HG03060 (cell line): ENCODE results near the gene LSM7.

Experiments used
- ATAC-seq: cut with Tn5 transposase; IDR thresholded peaks from one replicate; pipeline ENCODE4 v1.9.1; 2021; ENCODE audit warnings: low read depth, moderate number of reproducible peaks; ENCODE audit not compliant: unreplicated experiment

LSM7 gene

DNA sequence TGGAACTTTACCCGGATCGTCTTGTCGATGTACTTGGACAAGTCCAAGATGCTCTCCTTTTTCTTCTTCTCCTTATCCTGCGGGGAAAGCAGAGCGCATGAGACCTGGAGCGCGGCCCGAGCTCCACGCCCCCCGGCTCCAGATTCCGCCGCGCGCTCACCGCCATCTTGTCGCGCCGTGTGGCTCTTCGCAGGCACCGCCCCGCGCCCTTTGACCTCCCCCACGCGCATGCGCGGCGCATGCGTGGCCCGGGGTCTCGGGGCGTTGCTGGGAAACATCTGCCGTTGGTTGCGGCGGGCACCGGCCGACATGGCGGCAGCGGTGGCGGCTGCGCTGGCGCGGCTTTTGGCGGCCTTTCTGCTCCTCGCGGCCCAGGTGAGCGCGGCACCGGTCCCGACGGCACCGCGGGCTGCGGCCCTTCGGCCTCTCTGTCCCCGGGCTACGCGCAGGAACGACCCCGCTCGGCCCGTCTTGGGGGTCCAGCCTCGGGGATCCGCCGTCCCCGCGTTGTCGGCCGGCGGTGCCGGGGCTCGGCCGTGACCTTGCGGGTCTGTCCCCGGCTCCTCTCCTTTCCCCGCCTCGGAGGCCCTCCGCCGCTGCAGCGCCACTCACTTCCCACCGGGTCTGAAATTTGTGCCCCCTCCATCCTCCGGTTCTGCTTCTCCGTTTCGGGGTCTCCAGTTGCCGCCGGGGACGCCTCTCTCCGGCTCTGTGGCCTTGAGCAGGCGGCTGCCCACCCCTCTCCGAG lies at the start of gene LSM7, which contains the start of gene SPPL2B:
LSM7 (minus strand) TSS at position 186 of the 748 bp plus-strand sequence; CDS start at position 166, 20 bp downstream.
SPPL2B (plus strand) TSS at position 284 of the 748 bp plus-strand sequence; CDS start at position 310, 26 bp downstream.
- ATAC-seq = no peak

DNA sequence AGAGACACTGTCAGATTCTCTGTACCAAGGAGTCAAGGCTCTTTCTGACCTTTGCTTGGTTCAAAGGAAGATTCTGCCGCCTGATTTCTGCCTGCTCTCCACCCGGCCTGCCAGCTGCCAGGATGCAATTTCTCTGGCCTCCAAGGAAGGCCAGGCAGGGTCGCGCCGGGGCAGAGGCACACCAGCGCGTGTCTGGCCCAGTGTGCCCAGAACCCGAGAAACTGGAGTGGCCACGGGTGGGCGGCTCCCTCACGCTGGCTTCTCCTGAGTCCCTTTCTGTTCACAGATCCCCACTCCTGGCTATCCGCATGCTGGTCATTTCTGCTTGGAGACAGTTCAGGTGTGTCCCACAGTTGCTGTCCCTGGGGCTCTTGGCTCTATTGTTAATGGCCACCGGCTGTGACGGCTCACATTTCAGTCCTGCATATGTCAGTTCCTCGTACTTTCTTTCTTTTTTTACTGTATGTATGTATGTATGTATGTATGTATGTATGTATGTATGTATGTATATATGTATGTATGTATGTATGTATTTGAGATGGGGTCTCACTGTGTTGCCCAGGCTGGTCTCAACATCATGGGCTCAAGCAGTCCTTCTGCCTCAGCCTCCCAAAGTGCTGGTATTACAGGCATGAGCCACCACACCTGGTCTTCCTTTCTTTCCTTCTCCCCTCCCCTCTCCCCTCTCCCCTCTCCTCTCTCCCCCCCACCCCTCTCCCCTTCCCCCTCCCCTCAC lies 48.6 kb upstream of the LSM7 start:
- no peak for ATAC-seq

DNA sequence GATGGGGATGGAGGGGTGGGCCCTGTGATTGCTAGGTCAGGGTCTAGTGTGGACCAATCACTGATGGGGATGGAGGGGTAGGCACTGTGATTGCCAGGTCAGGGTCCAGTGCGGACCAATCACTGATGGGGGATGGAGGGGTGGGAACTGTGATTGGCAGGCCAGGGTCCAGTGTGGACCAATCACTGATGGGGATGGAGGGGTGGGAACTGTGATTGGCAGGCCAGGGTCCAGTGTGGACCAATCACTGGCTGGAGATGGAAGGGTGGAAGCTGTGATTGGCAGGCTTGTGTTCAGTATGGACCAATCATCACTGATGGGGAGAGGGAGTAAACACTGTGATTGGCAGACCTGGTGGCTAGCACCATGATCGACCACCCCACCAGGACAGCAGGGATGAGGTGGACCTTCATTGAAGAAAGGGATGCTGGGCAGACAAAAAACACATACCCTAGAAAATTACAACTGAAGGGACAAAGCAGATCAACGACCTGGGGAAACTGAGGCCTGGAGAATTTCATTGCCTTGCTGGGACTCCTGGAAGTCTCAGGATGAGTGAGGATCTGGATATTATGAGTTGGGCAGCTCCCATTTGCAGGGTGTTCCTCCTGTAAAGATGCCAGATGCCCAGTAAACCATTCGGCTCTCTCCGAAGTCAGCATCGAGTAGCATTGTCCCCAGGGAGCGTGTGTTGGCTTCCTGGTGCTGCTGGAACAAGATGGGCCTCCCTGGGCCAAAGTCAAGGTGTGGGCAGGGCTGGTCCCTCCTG lies 47.2 kb upstream of the LSM7 start:
- no peak for ATAC-seq

DNA sequence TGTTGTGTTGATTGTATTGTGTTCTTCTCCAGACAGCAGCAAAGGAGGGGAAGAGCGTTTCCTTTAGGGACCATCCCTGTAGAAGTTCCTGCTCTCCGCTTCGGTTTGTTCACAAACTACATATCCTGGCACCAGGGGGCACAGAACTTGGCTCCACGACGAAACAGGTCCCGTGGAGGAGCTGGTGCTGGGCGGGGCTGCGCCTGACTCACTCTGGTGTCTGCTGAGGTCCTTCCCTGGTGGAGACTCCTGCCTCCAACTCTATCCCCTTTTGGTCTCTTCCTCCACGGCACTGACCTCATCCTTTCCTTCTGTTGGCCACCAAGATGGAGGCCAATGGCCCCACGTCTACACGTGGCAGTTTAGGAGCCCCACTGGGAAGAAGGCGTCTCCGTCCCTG lies 46.4 kb upstream of the LSM7 start:
- no peak for ATAC-seq

DNA sequence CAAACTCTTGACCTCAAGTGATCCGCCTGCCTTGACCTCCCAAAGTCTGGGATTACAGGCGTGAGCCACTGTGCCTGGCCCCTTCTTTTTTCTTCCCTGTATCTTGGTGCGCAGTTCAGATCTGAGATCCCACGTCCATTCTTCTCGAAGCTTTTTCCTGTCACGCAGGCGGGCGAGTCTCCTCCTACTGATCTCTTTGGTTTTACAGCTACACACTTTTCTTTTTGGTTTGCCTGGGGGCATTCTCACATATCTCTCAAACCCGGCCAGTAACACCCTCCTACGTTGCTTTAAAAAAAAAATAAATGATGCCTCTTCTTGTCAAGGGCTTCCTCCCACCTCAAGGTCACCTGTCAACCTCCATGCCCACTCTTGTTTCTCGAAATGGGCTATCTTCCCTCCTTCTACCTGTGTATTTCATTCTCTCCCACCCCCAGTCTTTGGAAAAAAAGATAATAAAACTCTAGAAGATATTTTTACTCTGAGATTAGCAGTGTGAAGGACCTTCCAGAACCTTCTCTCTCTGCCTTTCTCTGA lies 43.8 kb upstream of the LSM7 start:
- ATAC-seq = no peak

DNA sequence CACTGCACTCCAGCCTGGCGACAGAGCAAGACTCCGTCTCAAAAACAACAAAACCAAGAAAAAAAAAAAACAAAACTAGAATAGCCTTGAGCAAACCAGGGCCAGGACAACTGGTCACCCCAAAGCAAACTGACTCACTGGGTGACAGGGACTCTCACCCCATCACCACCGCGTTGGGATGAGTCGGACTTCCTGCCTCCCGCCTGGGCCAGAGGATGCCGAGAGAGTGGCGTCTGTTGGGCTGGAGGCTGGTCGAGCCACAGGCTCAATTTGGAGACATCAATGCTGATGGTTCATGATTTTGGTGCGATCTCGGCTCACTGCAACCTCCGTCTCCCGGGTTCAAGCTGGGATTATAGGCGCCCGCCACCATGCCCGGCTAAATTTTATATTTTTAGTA lies 43.3 kb upstream of the LSM7 start:
- ATAC-seq = no peak

DNA sequence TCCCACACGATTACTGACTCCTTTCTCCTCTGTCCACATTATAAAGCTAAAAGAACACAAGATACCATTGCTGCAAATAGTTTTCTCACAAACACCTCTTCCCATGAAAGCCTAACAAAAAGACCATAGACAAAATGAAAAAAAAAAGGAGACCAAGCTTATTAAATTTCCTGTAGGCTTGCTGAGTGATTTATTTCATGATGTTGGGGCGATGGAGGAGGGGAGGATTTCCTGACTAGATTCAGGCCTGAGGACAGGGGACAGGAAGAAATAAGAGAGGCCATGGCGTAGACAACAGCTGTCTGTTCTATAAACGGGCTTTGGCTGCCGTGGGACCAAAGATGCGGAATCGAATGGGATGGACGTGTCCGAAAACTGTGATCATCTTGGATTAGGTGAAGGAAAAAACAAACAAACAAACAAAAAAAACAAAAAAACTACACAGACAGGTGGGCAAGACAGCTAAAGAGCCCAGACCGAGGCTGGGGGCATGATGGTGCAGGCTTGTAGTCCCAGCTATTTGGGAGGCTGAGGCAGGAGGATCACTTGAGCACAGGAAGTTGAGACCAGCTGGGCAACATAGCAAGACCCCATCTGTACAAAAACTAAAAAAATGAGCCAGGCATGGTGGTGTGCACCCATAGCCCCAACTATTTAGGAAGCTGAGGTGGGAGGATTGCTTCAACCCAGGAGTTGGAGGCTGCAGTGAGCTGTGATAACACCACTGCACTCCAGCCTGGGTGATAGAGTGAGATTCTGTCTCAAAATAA lies 37.0 kb upstream of the LSM7 start:
- ATAC-seq = no peak

DNA sequence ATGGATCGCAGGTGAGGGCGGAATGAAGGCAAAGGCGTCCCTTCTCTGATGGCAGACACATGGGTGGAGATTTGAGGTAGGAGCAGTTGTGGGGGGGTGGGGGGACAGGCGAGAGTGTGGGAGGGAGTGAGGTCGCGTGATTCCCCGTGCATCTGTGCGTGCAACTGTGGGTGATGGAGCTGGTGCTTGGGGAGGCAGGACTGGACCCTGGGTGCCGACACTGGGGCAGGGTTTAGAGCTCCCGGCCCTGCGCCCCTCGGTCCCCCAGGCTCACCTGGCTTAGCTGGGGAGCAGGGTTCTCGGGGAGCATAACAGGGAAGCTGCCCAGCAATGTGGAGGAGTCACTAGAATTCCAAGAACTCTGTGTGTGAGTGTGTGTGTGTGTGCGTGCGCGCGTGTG lies 35.0 kb upstream of the LSM7 start:
- ATAC-seq = no peak

DNA sequence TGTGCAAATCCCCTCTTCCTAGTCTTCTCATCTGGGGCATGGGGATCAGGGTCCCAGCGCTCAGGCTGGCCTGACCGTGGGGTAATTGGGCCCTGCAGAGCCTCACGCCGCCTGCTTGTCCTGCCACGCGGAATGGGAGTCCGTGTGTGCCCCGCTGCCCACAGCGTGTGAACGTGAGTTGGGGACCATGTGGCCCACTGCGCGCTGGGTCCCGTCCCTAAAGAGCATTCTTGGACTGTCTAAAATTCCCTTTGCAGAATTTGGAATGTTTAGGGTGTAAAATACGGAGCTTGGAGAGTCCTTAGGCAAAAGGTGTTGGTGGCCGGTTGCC lies 34.5 kb upstream of the LSM7 start:
- ATAC-seq = no peak

DNA sequence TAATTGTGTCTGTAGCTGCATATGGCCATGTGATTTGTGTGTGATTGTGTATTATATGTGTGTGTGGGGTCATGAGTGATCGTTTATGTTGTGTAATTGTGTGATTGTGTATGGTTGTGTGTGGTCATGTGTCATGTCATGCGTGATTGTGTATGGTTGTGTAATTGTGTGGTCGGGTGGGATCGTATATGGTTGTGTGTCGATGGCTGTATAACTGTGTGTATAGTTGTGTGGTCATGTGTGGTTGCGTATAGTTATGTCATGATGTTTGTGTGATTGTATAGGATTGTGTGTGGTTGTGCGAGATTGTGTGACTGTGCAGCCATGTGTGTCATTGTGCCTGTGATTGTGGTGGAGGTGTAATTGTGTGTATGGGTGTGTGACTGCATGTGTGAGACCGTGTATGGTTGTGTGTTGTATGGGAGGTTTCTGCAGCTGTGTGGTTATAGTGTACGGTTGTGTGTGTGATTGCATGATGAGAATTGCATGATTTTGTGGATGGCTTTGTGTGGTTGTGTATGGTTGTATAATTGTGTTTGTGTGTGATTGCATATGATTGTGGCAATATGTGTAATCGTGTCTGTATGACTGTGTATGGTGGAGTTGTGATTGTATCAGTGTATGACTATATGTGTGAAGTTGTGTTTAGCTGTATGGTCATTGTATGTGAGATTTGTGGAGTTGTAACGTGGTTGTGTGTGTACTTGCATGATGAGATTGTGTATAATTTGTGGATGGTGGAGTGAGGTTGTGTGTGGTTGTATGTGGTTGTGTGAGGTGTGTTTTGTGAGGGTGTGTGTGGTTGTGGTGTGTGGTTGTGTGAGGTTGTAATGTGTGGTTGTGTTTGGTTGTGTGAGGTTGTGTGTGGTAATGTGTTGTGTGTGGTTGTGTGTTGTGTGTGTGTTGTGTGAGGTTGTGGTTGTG lies 33.9 kb upstream of the LSM7 start:
- ATAC-seq = no peak

DNA sequence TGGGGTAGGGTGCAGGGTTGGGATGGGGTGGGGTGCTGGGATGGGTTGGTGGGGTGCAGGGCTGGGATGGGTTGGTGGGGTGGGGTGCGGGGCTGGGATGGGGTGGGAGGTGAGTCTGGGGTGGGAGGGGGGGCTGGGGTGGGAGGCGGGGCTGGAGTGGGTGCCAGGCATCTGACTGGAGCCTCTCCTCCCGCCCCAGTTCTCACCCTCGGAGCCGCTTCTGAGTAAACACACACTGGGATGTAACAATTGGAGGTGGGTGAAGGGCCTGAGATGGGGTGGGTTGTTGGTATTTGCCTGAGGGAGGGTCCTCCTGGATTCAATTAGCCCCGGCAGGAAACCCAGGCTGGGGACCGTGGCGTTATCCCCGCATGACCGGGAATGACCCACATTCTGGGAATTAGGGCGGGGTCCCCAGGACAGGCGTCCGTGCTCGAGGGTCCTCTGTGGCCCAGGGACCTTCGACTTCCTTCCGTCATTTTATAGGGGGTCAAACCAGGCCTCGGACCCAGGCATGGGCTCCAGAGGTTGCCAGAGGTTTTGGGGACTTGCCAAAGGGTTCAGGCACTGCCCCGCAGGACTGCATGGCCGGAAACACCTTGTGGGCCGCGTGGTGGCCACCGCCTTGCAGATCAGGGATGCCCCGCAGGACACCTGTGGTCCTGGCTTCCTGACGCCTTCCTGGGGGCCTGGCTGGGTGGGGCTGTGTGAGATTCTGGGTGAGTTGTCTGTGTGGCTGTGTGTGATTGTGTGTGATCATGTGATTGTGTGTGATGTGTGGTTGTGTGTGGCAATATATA lies 33.1 kb upstream of the LSM7 start:
- ATAC-seq = no peak

DNA sequence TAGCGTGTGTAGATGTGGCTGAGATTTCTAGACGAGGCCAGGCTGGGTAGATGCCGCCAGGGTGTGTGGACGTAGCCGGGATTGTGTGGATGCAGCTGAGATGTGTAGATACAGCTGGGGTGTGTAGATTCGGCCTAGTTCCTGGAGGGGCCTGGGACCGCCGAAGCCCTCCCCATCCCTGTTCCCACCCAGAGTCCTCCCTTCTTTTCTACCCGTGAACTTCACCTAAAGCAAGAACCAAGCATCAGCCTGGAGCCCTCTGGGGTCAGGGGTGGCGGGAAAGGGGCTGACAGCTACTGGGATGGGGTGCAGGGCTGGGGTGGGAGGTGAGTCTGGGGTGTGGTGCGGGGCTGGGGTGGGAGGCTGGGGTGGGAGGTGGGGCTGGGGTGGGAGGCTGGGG lies 32.4 kb upstream of the LSM7 start:
- ATAC-seq = no peak

DNA sequence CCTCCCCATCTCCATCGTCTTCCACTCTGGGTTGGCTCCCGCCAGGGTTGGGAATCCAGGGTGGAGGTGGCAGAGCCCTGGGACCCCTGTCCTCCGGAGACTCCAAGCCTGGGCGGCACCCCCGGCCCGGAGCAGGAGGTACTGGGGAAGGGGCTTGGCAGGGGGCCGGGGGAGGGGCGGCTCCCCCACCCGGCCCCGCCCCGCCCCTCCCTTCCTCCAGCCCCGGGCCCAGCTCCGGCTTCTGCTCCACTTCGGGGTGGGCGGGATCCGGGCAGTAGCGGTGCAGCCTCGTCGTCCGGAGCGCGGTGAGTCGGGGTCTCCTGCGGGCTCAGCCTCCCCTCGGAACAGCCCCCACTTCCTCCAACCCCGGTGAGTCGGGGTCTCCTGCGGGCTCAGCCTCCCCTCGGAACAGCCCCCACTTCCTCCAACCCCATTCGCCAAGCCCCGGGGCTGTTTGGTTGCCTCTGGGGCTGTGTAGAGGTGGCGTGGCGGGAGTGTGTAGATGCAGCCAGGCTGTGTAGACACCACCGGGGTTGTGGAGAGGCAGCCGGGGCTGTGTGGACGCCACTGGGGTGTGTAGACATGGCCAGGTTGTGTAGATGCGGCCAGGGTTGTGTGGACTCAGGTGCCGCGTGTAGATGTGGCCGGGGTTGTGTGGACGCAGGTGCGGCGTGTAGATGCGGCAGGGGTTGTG lies 31.8 kb upstream of the LSM7 start, which contains the start of gene TMPRSS9:
TMPRSS9 (plus strand) TSS at position 274 of the 694 bp plus-strand sequence. CDS start 29,521 bp downstream, outside the sequence.
- ATAC-seq = no peak

DNA sequence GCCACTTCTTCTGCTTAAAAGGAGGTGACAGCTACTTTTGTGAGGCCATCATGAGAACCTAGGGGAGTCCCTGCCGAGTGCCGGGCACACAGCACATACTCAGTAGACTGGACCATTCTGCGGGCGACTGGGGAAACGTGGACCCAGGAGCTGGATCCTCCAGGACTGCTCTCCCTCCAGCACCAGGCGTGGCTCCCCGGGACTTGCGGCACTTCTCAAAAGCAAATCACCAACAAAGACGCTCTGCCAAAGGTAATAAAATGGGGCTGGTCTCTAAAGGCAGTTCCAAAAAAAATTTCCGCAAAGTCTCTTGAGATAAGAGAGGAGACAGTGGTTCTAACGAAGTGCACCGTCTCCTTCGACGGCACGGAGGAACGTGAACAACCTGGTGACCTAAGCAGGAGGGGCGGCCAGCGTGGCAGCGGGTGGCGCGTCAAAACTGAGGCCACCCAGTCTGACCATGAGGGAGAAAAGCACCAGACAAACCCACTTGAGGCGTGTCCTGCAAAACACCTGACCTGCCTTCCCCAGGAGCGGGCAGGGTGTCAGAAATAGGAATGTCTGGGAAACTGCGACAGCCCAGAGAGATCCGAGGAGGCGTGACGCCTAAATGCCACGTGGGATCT lies 30.3 kb upstream of the LSM7 start:
- no peak for ATAC-seq

DNA sequence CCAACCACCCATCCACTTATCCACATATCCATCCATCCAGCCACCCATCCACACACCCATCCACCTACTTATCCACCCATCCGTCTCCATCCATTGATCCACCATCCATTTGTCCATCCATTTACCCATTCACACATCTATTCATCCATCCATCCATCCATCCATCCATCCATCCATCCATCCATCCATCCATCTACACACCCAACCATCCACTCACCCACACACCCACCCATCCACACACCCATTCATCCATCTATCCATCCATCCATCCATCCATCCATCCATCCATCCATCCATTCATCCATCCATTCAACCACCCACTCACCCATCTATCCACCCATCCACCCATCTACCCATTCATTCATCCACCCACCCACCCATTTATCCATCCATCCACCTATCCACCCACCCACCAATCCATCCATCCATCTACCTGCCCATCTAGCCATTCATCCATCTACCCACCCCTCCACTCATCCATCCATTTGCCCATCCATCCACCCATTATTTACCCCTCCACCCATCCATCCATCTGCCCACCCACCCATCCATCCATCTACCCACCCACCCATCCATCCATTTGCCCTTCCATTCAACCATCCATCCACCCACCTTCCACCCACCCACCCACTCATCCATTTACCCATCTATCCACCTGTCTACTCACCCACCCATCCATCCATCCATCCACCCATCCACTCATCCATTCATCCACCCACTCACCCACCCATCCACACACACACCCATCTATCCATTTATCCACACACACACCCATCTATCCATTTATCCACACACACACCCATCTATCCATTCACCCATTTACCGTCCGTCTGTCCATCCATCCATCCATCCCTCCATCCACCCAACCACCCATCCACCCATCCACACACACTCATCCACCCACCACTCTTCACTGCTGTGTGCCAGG lies 29.2 kb upstream of the LSM7 start:
- ATAC-seq = no peak

DNA sequence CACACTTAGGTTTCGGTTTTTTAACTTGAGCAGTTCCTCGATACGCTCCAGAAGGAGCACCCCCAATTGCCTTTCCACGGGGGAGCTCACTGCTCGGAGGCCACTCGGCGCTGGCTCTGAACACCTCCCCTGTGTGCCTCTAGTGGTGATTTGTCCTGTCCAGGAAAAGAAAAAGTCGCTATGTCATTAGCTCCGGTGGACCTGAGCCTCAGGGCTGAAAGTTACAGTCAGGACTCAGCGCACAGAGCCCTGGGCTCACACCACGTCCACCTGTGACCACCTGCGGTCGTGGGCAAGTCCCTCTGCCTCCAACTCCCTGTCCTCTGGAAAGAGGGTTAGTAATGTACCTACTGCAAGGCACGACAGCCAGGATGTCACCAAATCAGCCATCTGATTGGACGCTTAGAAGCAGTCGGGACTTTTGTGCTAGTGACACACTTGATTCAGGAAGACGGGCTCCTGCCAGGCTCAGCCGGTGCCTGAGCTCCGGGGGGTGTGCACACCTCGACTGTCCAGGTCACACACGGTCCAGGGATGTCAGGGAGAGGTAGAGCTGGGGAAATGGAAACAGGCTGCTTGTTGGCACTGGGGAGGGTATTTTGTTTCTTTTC lies 27.8 kb upstream of the LSM7 start:
- ATAC-seq = no peak
